K562 (cell line): ENCODE data around the gene AMH. TPM values are rescaled to one million over a fixed set of nuclear protein-coding genes. Genes with fewer than 3 reads are reported as not detected.

ENCODE experiments used
- ATF1 ChIP-seq, 2 experiments: fragments of 450-650 bp in 1 of 2; IDR thresholded peaks; 2 replicates each; pipeline ENCODE4 v1.6.1; 2016; ENCODE audit warnings: missing compliant biosample characterization in 1 of 2, missing genetic modification characterization in 1 of 2
- BHLHE40 ChIP-seq: IDR thresholded peaks from 2 replicates; pipeline ENCODE4 v1.6.1; 2011; ENCODE audit warnings: low read length, improper control_type of control experiment
- COPS2 ChIP-seq: fragments of 450-650 bp; conservative IDR thresholded peaks from 2 replicates; pipeline ENCODE4 v1.6.1; 2016; ENCODE audit warnings: mild to moderate bottlenecking, moderate library complexity
- DPF2 ChIP-seq: fragments of 450-650 bp; IDR thresholded peaks from 2 replicates; pipeline ENCODE4 v1.6.1; 2016
- FUS ChIP-seq: fragments of 200-400 bp; formaldehyde crosslinking; optimal IDR thresholded peaks from 2 replicates; pipeline ENCODE3; 2017; ENCODE audit warnings: low read depth, low read length
- GABPB2 ChIP-seq: fragments of 250-450 bp; sonication (Bioruptor Pico); conservative IDR thresholded peaks from 2 replicates; pipeline ENCODE4 v1.5.1; 2021; ENCODE audit warnings: mild to moderate bottlenecking
- GATAD2A ChIP-seq: fragments of 450-650 bp; IDR thresholded peaks from 2 replicates; pipeline ENCODE4 v1.6.1; 2017
- MEF2D ChIP-seq: conservative IDR thresholded peaks from 2 replicates; pipeline ENCODE4 v1.6.1; 2016; ENCODE audit warnings: low read depth, missing genetic modification characterization, missing compliant biosample characterization
- NFIC ChIP-seq: fragments of 450-650 bp; IDR thresholded peaks from 2 replicates; pipeline ENCODE4 v1.6.1; 2017; ENCODE audit warnings: mild to moderate bottlenecking, inconsistent platforms
- PCBP1 ChIP-seq: fragments of 200-400 bp; formaldehyde crosslinking; IDR thresholded peaks from 2 replicates; pipeline ENCODE4 v1.6.1; 2018; ENCODE audit warnings: mild to moderate bottlenecking, low read depth, low read length; ENCODE audit not compliant: poor library complexity, severe bottlenecking
- PHF20 ChIP-seq: fragments of 450-650 bp; IDR thresholded peaks from 2 replicates; pipeline ENCODE4 v1.6.1; 2018; ENCODE audit not compliant: partially characterized antibody
- RB1 ChIP-seq: fragments of 450-650 bp; IDR thresholded peaks from 2 replicates; pipeline ENCODE4 v1.6.1; 2017; ENCODE audit warnings: low read depth, mild to moderate bottlenecking
- SMARCA5 ChIP-seq: fragments of 450-650 bp; IDR thresholded peaks from 2 replicates; pipeline ENCODE4 v1.6.1; 2016
- TCF3 ChIP-seq: sonication (generic); formaldehyde crosslinking; IDR thresholded peaks from 2 replicates; pipeline ENCODE4 v1.4.0; 2020; ENCODE audit warnings: mild to moderate bottlenecking, missing genetic modification reagents
- TCFL5 ChIP-seq: fragments of 250-450 bp; sonication (Bioruptor Pico); conservative IDR thresholded peaks from 2 replicates; pipeline ENCODE4 v1.6.1; 2021; ENCODE audit warnings: mild to moderate bottlenecking, moderate library complexity, matching md5 sums
- TEAD1 ChIP-seq, 2 experiments: fragments of 450-650 bp in 1 of 2; sonication (generic) in 1 of 2; formaldehyde crosslinking; IDR thresholded peaks; 2 replicates each; pipeline versions ENCODE4 v1.4.0 to v1.8.0; 2020 to 2022; ENCODE audit warnings: mild to moderate bottlenecking in 2 of 2, missing genetic modification reagents in 1 of 2
- YY1 ChIP-seq, 3 experiments: IDR thresholded peaks; 2 replicates each; pipeline ENCODE4 v1.6.1; 2011; ENCODE audit warnings: low read length in 2 of 3, mild to moderate bottlenecking in 2 of 3, moderate library complexity in 2 of 3, borderline replicate concordance in 1 of 3, control low read depth in 1 of 3, low read depth in 1 of 3; ENCODE audit not compliant: insufficient read depth in 3 of 3, insufficient replicate concordance in 2 of 3, control insufficient read depth in 1 of 3, insufficient read length in 1 of 3; ENCODE audit errors: extremely low read depth in 1 of 3
- polyA plus RNA-seq, 8 experiments: library from polyadenylated mRNA; depleted of rRNA in 4 of 8; stranded (reverse) in 5 of 8; unstranded in 3 of 8; fragments of >200 nt; fragmentation: Nextera tagmentation in 2 of 8; fragmentation: Illumina TruSeq in 1 of 8; extraction: Ambion mirVana in 2 of 8; extraction: Trizol in 1 of 8; gene quantifications; 2 replicates each; pipeline versions ENCODE4 v1.2.1 to v1.2.3, GENCODE V29; 2011 to 2014; ENCODE audit warnings: inconsistent platforms in 1 of 8, missing spikeins in 1 of 8
- total RNA-seq, 7 experiments: library from RNA; depleted of rRNA in 6 of 7; stranded (reverse); fragments of >200 nt in 6 of 7; fragmentation: Illumina TruSeq in 2 of 7; extraction: Trizol in 2 of 7; gene quantifications; 2 replicates each; pipeline versions ENCODE4 v1.2.1 to v1.2.3, GENCODE V29; 2011 to 2021; ENCODE audit warnings: low replicate concordance in 1 of 7
- TF ChIP-seq, protein P1 (sequence below): fragments of 250-450 bp; sonication (Bioruptor Pico); IDR thresholded peaks from 2 replicates; pipeline ENCODE4 v1.4.0; 2020; ENCODE audit warnings: mild to moderate bottlenecking, moderate library complexity
- TF ChIP-seq, protein P2 (sequence below): fragments of 250-450 bp; sonication (Bioruptor Pico); IDR thresholded peaks from 2 replicates; pipeline ENCODE4 v1.5.0; 2021
- TF ChIP-seq, protein P3 (sequence below), 2 experiments: fragments of 450-650 bp; conservative IDR thresholded peaks; 2 replicates each; pipeline ENCODE4 v1.6.1; 2017; ENCODE audit warnings: mild to moderate bottlenecking in 2 of 2, moderate library complexity in 2 of 2
- TF ChIP-seq, protein P4 (sequence below): fragments of 250-450 bp; sonication (Bioruptor Pico); IDR thresholded peaks from 2 replicates; pipeline ENCODE4 v1.8.0; 2021; ENCODE audit warnings: mild to moderate bottlenecking, moderate library complexity

Gene AMH
- total and polyA plus RNA-seq, 9 of the 15 experiments (the other 6 are each of a cell fraction or from before 2014, with no cell fraction given) = 0.29 to 27.4 (median 2.6) TPM; not detected in 2

DNA sequence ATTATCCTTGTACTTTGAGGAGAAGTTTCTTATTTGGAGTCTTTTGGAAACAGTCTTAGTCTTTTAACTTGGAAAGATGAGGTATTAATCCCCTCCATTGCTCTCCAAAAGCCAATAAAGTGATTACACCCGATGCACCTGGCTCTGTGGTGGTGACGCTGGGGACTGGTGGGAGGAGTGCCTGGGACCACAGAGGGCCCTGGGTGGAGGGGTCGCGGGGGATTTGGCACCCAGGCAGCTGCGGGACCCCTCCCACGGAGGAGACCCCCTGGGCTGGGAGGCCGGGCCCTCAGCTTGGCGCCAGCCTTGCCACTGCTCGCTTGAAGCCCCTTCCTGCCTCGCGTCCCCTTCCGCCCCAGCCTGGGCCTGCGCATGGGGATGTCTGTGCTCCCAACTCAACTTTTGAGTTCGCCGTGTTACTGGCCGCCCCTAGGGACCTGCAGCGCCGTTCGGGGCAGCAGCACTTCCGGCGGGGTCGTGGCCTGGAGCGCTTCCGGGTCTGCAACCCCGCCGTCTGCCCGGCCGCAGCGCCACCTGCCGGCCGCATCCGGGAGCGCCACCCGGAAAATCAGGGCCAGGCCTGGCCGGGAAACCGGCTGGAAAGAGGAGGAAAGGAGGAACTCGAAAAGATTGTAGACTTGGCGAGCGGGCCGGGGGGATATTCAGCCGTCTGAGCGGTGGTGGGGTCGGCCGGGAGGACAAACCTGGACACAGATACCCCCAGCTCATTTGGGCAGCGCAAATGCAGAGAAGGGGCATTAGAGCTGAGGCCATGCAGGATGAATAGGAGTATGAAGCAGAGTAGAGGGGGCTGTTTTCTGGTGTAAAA lies 24.4 kb downstream of the AMH start (continued):
- TF ChIP-seq GATAD2A = no peak
- 0 out of 2 replicates have a peak, but pooled peaks have one; percentile 33 for TF ChIP-seq SMARCA5
- no peak for TF ChIP-seq MEF2D
- TF ChIP-seq, protein P1, sequence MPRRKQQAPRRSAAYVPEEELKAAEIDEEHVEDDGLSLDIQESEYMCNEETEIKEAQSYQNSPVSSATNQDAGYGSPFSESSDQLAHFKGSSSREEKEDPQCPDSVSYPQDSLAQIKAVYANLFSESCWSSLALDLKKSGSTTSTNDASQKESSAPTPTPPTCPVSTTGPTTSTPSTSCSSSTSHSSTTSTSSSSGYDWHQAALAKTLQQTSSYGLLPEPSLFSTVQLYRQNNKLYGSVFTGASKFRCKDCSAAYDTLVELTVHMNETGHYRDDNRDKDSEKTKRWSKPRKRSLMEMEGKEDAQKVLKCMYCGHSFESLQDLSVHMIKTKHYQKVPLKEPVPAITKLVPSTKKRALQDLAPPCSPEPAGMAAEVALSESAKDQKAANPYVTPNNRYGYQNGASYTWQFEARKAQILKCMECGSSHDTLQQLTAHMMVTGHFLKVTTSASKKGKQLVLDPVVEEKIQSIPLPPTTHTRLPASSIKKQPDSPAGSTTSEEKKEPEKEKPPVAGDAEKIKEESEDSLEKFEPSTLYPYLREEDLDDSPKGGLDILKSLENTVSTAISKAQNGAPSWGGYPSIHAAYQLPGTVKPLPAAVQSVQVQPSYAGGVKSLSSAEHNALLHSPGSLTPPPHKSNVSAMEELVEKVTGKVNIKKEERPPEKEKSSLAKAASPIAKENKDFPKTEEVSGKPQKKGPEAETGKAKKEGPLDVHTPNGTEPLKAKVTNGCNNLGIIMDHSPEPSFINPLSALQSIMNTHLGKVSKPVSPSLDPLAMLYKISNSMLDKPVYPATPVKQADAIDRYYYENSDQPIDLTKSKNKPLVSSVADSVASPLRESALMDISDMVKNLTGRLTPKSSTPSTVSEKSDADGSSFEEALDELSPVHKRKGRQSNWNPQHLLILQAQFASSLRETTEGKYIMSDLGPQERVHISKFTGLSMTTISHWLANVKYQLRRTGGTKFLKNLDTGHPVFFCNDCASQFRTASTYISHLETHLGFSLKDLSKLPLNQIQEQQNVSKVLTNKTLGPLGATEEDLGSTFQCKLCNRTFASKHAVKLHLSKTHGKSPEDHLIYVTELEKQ (CRISPR knock-in tag) = no peak
- TF ChIP-seq, protein P2, sequence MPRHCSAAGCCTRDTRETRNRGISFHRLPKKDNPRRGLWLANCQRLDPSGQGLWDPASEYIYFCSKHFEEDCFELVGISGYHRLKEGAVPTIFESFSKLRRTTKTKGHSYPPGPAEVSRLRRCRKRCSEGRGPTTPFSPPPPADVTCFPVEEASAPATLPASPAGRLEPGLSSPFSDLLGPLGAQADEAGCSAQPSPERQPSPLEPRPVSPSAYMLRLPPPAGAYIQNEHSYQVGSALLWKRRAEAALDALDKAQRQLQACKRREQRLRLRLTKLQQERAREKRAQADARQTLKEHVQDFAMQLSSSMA (CRISPR knock-in tag) = peak; percentile 79; the same call in 1 of the 2 replicates
- TF ChIP-seq TCFL5 (CRISPR knock-in tag) = no peak
- TF ChIP-seq PHF20 = peak; percentile 31
- no peak for TF ChIP-seq DPF2
- TF ChIP-seq, protein P3, sequence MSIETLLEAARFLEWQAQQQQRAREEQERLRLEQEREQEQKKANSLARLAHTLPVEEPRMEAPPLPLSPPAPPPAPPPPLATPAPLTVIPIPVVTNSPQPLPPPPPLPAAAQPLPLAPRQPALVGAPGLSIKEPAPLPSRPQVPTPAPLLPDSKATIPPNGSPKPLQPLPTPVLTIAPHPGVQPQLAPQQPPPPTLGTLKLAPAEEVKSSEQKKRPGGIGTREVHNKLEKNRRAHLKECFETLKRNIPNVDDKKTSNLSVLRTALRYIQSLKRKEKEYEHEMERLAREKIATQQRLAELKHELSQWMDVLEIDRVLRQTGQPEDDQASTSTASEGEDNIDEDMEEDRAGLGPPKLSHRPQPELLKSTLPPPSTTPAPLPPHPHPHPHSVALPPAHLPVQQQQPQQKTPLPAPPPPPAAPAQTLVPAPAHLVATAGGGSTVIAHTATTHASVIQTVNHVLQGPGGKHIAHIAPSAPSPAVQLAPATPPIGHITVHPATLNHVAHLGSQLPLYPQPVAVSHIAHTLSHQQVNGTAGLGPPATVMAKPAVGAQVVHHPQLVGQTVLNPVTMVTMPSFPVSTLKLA (conservative IDR thresholded peaks at IDR 0.05) = peak; percentile 54 to 83; a peak in 3 of 4 replicates
- peak; percentile 17; the same call in 1 of the 2 replicates for TF ChIP-seq GABPB2 (CRISPR knock-in tag)
- TF ChIP-seq, protein P4, sequence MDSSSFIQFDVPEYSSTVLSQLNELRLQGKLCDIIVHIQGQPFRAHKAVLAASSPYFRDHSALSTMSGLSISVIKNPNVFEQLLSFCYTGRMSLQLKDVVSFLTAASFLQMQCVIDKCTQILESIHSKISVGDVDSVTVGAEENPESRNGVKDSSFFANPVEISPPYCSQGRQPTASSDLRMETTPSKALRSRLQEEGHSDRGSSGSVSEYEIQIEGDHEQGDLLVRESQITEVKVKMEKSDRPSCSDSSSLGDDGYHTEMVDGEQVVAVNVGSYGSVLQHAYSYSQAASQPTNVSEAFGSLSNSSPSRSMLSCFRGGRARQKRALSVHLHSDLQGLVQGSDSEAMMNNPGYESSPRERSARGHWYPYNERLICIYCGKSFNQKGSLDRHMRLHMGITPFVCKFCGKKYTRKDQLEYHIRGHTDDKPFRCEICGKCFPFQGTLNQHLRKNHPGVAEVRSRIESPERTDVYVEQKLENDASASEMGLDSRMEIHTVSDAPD (CRISPR knock-in tag) = no peak
- 0 out of 2 replicates have a peak, but pooled peaks have one; percentile 12 for TF ChIP-seq TCF3 (CRISPR knock-in tag)
- TF ChIP-seq BHLHE40 = peak; percentile 44; the same call in 1 of the 2 replicates
- TF ChIP-seq ATF1 (CRISPR knock-in tag; IDR thresholded peaks at IDR 0.05) = no peak
- peak; percentile 64 for TF ChIP-seq ATF1 (tag; IDR thresholded peaks at IDR 0.05)
- peak; percentile 92 for TF ChIP-seq FUS
- TF ChIP-seq NFIC = no peak; the same call in 1 of the 2 replicates
- TF ChIP-seq RB1 = peak; percentile 93
- TF ChIP-seq YY1 (IDR thresholded peaks at IDR 0.05; ENCODE audit: borderline replicate concordance in 1 of 3, control insufficient read depth in 1 of 3, extremely low read depth in 1 of 3, insufficient read depth in 3 of 3, insufficient read length in 1 of 3, insufficient replicate concordance in 2 of 3, low read depth in 1 of 3, low read length in 2 of 3) = peak in 2 of 3 experiments; percentile 46 to 60
- TF ChIP-seq COPS2 = no peak
- TF ChIP-seq TEAD1 (CRISPR knock-in tag; IDR thresholded peaks at IDR 0.05) = peak; percentile 57 to 67; a peak in 3 of 4 replicates
- TF ChIP-seq PCBP1 = peak; percentile 57
